Stomach smooth muscle (tissue), 2 donors: ENCODE results near the gene MTMR4.

Experiments
- H3K27ac ChIP-seq: one replicate; pipeline ENCODE4 v1.7.0; 2013; ENCODE audit warnings: mild to moderate bottlenecking, low read length, inconsistent platforms
- H3K27me3 ChIP-seq, 2 donors: one replicate each; pipeline ENCODE4 v1.7.0; 2013; ENCODE audit warnings: low read length in 2 of 2; ENCODE audit not compliant: insufficient read depth in 2 of 2, control insufficient read depth in 1 of 2
- H3K36me3 ChIP-seq, 2 donors: one replicate each; pipeline ENCODE4 v1.7.0; 2013; ENCODE audit warnings: low read length in 2 of 2; ENCODE audit not compliant: control insufficient read depth in 2 of 2, insufficient read depth in 2 of 2
- H3K4me1 ChIP-seq: one replicate; pipeline ENCODE4 v1.7.0; 2013; ENCODE audit warnings: low read length; ENCODE audit not compliant: control insufficient read depth, insufficient read depth
- H3K4me3 ChIP-seq, 2 donors: one replicate each; pipeline ENCODE4 v1.7.0; 2013; ENCODE audit warnings: low read length in 2 of 2
- H3K9ac ChIP-seq, 2 donors: one replicate each; pipeline ENCODE4 v1.7.0; 2013; ENCODE audit warnings: low read length in 2 of 2, mild to moderate bottlenecking in 1 of 2
- H3K9me3 ChIP-seq, 2 donors: one replicate each; pipeline ENCODE4 v1.7.0; 2013; ENCODE audit warnings: low read length in 2 of 2; ENCODE audit not compliant: control insufficient read depth in 2 of 2
- donor health status: healthy.
- donor health status: Pancreatic carcinoma.

Gene MTMR4

GRCh38 chr17:58468944-58469343, 45.5 kb downstream of the MTMR4 start:
- no peaks in the 10 kb centered on the region for H3K36me3 ChIP-seq
- no peak overlapping the region for H3K9ac ChIP-seq
- no peak overlapping the region for H3K27ac ChIP-seq
- no peaks in the 10 kb centered on the region for H3K9me3 ChIP-seq
- no peak overlapping the region for H3K4me3 ChIP-seq
- no peaks in the 10 kb centered on the region for H3K27me3 ChIP-seq
- H3K4me1 ChIP-seq = no peaks in the 10 kb centered on the region

- Histone ChIP-seq H3K9me3 (no peaks in the 10 kb centered on the region), H3K9ac (no peak overlapping the region)
These were observed 58.9 kb downstream of the MTMR4 start for GRCh38 chr17:58455491-58455890.

GRCh38 chr17:58452738-58453137, 61.7 kb downstream of the MTMR4 start:
- Histone ChIP-seq H3K27me3 (no peaks in the 10 kb centered on the region), H3K36me3 (no peaks in the 10 kb centered on the region), H3K27ac (no peak overlapping the region), H3K4me3 (no peak overlapping the region), H3K9me3 (no peaks in the 10 kb centered on the region), H3K9ac (no peak overlapping the region), H3K4me1 (no peaks in the 10 kb centered on the region)

More at GRCh38 chr17:58455491-58455890, 58.9 kb downstream of the MTMR4 start:
- Histone ChIP-seq H3K27me3 (no peaks in the 10 kb centered on the region), H3K4me1 (no peaks in the 10 kb centered on the region), H3K27ac (no peak overlapping the region), H3K36me3 (no peaks in the 10 kb centered on the region), H3K4me3 (no peak overlapping the region)

GRCh38 chr17:58447039-58447975, 67.1 kb downstream of the MTMR4 start:
- no peak overlapping the region for H3K27ac ChIP-seq
- H3K36me3 ChIP-seq = no peaks in the 10 kb centered on the region

GRCh38 chr17:58446086-58446485, 68.4 kb downstream of the MTMR4 start:
- H3K4me3 ChIP-seq = no peak overlapping the region
- H3K9ac ChIP-seq = no peak overlapping the region
- H3K4me1 ChIP-seq = no peaks in the 10 kb centered on the region
- H3K9me3 ChIP-seq = no peaks in the 10 kb centered on the region
- no peak overlapping the region for H3K27ac ChIP-seq
- no peaks in the 10 kb centered on the region for H3K36me3 ChIP-seq
- H3K27me3 ChIP-seq = no peaks in the 10 kb centered on the region

More at GRCh38 chr17:58447039-58447975, 67.1 kb downstream of the MTMR4 start:
- Histone ChIP-seq H3K4me1 (no peaks in the 10 kb centered on the region), H3K9me3 (no peaks in the 10 kb centered on the region), H3K9ac (no peak overlapping the region), H3K27me3 (no peaks in the 10 kb centered on the region), H3K4me3 (no peak overlapping the region)
